Lower leg skin (tissue), 3 donors: ENCODE data around the gene LBHD2.

Experiments used
- POLR2A ChIP-seq, 2 donors: fragments of 450-650 bp; IDR thresholded peaks; one replicate each; pipeline ENCODE4 v1.6.1; 2016 to 2017; ENCODE audit warnings: antibody characterized with exemption in 2 of 2, mild to moderate bottlenecking in 1 of 2, moderate library complexity in 1 of 2
- TF ChIP-seq, protein P1 (sequence below), 3 donors: fragments of 450-650 bp; IDR thresholded peaks; one replicate each; pipeline ENCODE4 v1.5.1; 2016; ENCODE audit warnings: antibody characterized with exemption in 3 of 3, mild to moderate bottlenecking in 3 of 3, moderate library complexity in 2 of 3

DNA sequence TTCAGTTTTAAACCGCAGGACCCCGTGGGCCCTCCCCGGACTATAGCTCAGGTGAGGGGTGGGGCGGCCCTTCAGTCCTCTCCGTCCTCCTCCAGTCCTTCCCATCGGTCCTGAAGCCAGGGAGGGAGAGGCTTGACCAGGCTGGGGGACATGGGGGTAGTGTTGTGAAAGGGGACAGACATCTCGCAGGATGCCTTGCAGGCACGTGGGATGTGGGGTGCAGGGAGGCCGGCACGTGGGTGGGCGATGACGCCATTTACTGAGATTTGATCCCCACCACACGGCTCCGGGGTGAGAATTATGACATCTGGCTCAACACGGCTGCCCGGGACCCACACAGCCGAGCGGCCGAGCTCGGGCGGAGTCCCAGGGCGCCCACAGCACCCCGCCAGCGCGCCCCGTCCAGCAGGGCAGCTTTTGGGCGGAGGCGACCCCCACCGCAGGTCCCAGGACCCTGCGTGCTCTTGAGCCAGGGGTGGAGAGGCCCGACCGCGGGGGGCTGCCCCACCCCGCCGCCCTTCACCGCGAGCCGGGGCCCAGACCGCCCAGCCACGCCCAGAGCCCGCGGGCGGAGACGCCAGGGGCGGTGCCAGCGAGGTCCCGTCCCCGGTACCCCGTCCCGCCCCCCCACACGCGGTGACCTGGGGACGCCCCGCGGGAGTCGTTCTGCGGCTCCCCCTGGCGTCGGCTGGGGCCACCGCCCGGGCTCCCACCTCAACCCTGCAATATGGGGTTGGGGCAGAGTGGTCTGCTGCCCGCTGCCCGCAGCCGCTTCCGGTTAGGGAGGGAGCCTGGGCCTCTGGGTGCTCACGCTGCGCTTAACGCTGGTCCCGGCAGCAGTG, 7.3 kb downstream of the LBHD2 start:
- TF ChIP-seq POLR2A (IDR thresholded peaks at IDR 0.05): no peak
- TF ChIP-seq, protein P1, sequence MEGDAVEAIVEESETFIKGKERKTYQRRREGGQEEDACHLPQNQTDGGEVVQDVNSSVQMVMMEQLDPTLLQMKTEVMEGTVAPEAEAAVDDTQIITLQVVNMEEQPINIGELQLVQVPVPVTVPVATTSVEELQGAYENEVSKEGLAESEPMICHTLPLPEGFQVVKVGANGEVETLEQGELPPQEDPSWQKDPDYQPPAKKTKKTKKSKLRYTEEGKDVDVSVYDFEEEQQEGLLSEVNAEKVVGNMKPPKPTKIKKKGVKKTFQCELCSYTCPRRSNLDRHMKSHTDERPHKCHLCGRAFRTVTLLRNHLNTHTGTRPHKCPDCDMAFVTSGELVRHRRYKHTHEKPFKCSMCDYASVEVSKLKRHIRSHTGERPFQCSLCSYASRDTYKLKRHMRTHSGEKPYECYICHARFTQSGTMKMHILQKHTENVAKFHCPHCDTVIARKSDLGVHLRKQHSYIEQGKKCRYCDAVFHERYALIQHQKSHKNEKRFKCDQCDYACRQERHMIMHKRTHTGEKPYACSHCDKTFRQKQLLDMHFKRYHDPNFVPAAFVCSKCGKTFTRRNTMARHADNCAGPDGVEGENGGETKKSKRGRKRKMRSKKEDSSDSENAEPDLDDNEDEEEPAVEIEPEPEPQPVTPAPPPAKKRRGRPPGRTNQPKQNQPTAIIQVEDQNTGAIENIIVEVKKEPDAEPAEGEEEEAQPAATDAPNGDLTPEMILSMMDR (IDR thresholded peaks at IDR 0.05): no peak
